HEK293T (cell line): ENCODE data around the gene ANKRD33B.

Source experiments
- ARNT ChIP-seq: fragments of 450-650 bp; IDR thresholded peaks from 2 replicates; pipeline ENCODE4 v1.6.1; 2017; ENCODE audit warnings: mild to moderate bottlenecking
- BHLHE40 ChIP-seq: fragments of 450-650 bp; IDR thresholded peaks from 2 replicates; pipeline ENCODE4 v1.6.1; 2016; ENCODE audit warnings: mild to moderate bottlenecking, moderate library complexity, borderline replicate concordance
- FOXK2 ChIP-seq: fragments of 450-650 bp; IDR thresholded peaks from 2 replicates; pipeline ENCODE4 v1.6.1; 2016; ENCODE audit warnings: mild to moderate bottlenecking
- FOXM1 ChIP-seq: fragments of 450-650 bp; IDR thresholded peaks from 2 replicates; pipeline ENCODE4 v1.6.1; 2017; ENCODE audit warnings: mild to moderate bottlenecking, borderline replicate concordance
- HDGF ChIP-seq: fragments of 450-650 bp; IDR thresholded peaks from 2 replicates; pipeline ENCODE4 v1.6.1; 2017; ENCODE audit warnings: antibody characterized with exemption, borderline replicate concordance
- L3MBTL2 ChIP-seq: fragments of 450-650 bp; conservative IDR thresholded peaks from 2 replicates; pipeline ENCODE4 v1.6.1; 2016; ENCODE audit warnings: mild to moderate bottlenecking
- SP1 ChIP-seq: fragments of 450-650 bp; IDR thresholded peaks from 2 replicates; pipeline ENCODE4 v1.6.1; 2017
- TF ChIP-seq, protein P1 (sequence below): fragments of 450-650 bp; IDR thresholded peaks from 2 replicates; pipeline ENCODE4 v1.6.1; 2016

DNA sequence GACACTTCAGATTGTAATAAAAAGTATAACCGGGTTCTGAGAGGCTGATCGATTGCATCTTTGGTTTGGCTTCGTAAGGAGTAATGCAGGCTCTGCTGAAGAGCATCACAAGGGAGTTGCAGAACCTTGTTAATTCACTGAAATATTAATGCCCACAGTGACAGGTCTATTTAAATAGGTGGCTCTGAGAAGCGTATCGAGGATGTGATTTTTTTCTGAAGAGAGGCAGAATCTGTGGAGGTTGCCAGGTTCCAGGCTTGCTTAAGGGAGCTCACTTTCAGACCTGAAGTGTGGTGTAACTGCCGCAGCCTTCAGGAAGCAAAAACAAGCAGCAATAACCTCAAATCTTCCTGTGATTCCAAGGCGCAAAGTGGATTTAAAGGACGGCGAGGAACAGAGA is 80.3 kb downstream of the ANKRD33B start:
- TF ChIP-seq BHLHE40 (no peak), SP1 (no peak), ARNT (no peak), FOXM1 (no peak), HDGF (no peak), L3MBTL2 (no peak), FOXK2 (no peak)
- TF ChIP-seq, protein P1, sequence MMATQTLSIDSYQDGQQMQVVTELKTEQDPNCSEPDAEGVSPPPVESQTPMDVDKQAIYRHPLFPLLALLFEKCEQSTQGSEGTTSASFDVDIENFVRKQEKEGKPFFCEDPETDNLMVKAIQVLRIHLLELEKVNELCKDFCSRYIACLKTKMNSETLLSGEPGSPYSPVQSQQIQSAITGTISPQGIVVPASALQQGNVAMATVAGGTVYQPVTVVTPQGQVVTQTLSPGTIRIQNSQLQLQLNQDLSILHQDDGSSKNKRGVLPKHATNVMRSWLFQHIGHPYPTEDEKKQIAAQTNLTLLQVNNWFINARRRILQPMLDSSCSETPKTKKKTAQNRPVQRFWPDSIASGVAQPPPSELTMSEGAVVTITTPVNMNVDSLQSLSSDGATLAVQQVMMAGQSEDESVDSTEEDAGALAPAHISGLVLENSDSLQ: no peak
